Ishikawa (cell line): Measurements from ENCODE around the gene CELF2.

Source experiments
- CEBPB ChIP-seq: IDR thresholded peaks from 2 replicates; pipeline ENCODE4 v1.6.1; 2012
- EGR1 ChIP-seq: IDR thresholded peaks from 2 replicates; pipeline ENCODE4 v1.6.1; 2012
- EP300 ChIP-seq: IDR thresholded peaks from 2 replicates; pipeline ENCODE4 v1.6.1; 2012; ENCODE audit warnings: borderline replicate concordance
- FOXM1 ChIP-seq: IDR thresholded peaks from 2 replicates; pipeline ENCODE4 v1.6.1; 2012; ENCODE audit warnings: low read depth, borderline replicate concordance
- MAX ChIP-seq: IDR thresholded peaks from 2 replicates; pipeline ENCODE4 v1.6.1; 2012
- NFIC ChIP-seq: IDR thresholded peaks from 2 replicates; pipeline ENCODE4 v1.6.1; 2012
- RAD21 ChIP-seq: IDR thresholded peaks from 2 replicates; pipeline ENCODE4 v1.6.1; 2012; ENCODE audit warnings: low read depth
- TAF1 ChIP-seq: IDR thresholded peaks from 2 replicates; pipeline ENCODE4 v1.6.1; 2012; ENCODE audit warnings: low read depth, mild to moderate bottlenecking
- YY1 ChIP-seq: IDR thresholded peaks from 2 replicates; pipeline ENCODE4 v1.6.1; 2012; ENCODE audit warnings: low read depth
- TF ChIP-seq, protein P1 (sequence below): IDR thresholded peaks from 2 replicates; pipeline ENCODE4 v1.6.1; 2012; ENCODE audit warnings: low read depth, mild to moderate bottlenecking

DNA sequence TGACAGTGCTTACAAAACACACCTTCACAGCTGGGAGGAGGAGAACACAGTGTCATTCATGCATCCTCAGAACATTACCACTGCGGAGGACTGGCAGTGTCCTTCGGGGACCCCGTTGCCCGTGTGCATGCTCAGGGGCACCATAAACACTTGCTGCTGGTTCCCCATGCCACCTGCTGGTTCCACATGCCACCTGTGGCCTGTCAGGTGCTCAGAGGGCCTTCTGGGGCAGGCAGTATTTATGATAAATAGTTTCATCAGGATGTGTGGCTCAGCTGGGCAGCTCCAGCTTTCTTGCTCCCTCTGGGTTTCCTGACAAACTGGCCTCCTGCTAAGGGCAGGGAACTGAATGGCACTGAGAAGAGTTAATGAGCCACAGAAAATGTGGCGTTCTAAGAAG is 32.1 kb downstream of the CELF2 start:
- TF ChIP-seq, protein P1, sequence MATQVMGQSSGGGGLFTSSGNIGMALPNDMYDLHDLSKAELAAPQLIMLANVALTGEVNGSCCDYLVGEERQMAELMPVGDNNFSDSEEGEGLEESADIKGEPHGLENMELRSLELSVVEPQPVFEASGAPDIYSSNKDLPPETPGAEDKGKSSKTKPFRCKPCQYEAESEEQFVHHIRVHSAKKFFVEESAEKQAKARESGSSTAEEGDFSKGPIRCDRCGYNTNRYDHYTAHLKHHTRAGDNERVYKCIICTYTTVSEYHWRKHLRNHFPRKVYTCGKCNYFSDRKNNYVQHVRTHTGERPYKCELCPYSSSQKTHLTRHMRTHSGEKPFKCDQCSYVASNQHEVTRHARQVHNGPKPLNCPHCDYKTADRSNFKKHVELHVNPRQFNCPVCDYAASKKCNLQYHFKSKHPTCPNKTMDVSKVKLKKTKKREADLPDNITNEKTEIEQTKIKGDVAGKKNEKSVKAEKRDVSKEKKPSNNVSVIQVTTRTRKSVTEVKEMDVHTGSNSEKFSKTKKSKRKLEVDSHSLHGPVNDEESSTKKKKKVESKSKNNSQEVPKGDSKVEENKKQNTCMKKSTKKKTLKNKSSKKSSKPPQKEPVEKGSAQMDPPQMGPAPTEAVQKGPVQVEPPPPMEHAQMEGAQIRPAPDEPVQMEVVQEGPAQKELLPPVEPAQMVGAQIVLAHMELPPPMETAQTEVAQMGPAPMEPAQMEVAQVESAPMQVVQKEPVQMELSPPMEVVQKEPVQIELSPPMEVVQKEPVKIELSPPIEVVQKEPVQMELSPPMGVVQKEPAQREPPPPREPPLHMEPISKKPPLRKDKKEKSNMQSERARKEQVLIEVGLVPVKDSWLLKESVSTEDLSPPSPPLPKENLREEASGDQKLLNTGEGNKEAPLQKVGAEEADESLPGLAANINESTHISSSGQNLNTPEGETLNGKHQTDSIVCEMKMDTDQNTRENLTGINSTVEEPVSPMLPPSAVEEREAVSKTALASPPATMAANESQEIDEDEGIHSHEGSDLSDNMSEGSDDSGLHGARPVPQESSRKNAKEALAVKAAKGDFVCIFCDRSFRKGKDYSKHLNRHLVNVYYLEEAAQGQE: no peak
- TF ChIP-seq EP300: no peak
- TF ChIP-seq MAX: no peak
- TF ChIP-seq YY1: no peak
- no peak for TF ChIP-seq NFIC
- no peak for TF ChIP-seq CEBPB
- TF ChIP-seq EGR1: no peak
- TF ChIP-seq TAF1: no peak
- TF ChIP-seq FOXM1: no peak
- TF ChIP-seq RAD21: no peak
